B cell (primary cell): ENCODE results near the gene DAB2IP.

Experiments used
- EZH2 ChIP-seq: IDR thresholded peaks from 2 replicates; pipeline ENCODE4 v1.6.1; 2012; ENCODE audit warnings: borderline replicate concordance, low read depth, mild to moderate bottlenecking, moderate library complexity, low read length; ENCODE audit not compliant: insufficient read depth, poor library complexity, severe bottlenecking
- TF ChIP-seq, protein P1 (sequence below): fragments of 200-600 bp; IDR thresholded peaks from one replicate; pipeline ENCODE4 v1.8.0; 2022; ENCODE audit warnings: antibody characterized with exemption, mild to moderate bottlenecking

DNA sequence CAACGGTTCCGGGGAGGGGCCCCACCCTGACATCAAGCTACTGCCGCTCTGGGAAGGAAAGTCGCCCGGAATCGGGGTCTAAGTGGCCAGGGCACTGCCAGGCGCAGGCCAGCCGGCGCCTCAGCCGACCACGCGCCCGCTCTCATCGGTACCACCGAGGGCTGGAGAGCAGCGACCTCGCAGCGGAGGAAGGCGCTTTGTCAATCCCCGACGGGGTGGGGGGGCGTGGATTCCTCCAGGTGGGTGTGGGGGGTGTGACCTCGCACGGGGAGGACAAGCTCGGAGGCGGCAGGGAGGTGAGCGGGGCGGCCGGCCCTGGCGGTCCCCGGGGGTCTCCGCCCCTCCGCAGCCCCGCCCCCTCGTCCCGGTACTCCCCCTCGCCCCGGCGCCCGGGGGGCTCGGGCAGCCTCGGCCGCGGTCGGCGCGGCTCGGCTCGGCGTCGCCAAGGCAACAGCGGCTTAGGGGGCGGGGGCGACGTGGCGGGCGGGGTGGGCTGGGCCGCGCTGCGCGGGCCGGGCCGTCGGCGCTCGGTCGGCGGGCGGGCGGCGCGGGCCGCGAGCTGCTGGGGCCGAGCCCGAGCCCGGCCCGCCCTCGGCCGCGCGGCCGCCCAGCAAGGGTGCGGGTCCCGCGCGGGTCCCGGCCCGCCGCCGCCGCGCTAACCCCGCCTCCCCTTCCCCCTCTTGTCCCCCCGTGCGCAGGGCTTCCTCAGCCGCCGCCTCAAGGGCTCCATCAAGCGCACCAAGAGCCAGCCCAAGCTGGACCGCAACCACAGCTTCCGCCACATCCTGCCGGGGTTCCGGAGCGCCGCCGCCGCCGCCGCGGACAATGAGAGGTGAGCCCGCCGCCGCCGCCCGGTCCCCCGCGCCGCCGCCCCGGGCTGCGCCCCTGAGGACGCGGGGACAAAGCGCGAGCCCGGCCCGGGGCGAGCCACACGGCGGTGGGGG lies 47.5 kb downstream of the DAB2IP start:
- TF ChIP-seq, protein P1, sequence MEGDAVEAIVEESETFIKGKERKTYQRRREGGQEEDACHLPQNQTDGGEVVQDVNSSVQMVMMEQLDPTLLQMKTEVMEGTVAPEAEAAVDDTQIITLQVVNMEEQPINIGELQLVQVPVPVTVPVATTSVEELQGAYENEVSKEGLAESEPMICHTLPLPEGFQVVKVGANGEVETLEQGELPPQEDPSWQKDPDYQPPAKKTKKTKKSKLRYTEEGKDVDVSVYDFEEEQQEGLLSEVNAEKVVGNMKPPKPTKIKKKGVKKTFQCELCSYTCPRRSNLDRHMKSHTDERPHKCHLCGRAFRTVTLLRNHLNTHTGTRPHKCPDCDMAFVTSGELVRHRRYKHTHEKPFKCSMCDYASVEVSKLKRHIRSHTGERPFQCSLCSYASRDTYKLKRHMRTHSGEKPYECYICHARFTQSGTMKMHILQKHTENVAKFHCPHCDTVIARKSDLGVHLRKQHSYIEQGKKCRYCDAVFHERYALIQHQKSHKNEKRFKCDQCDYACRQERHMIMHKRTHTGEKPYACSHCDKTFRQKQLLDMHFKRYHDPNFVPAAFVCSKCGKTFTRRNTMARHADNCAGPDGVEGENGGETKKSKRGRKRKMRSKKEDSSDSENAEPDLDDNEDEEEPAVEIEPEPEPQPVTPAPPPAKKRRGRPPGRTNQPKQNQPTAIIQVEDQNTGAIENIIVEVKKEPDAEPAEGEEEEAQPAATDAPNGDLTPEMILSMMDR: no peak
- TF ChIP-seq EZH2: no peak
